NCI-H446 treated with DMSO at 0.1 percent for 48 hours (cell line): Measurements from ENCODE around the gene DCBLD2.

Experiments used
- DNase-seq: peaks from one replicate; lab custom pipeline; 2025; lab: John Stamatoyannopoulos, UW

The DCBLD2 gene

DNA sequence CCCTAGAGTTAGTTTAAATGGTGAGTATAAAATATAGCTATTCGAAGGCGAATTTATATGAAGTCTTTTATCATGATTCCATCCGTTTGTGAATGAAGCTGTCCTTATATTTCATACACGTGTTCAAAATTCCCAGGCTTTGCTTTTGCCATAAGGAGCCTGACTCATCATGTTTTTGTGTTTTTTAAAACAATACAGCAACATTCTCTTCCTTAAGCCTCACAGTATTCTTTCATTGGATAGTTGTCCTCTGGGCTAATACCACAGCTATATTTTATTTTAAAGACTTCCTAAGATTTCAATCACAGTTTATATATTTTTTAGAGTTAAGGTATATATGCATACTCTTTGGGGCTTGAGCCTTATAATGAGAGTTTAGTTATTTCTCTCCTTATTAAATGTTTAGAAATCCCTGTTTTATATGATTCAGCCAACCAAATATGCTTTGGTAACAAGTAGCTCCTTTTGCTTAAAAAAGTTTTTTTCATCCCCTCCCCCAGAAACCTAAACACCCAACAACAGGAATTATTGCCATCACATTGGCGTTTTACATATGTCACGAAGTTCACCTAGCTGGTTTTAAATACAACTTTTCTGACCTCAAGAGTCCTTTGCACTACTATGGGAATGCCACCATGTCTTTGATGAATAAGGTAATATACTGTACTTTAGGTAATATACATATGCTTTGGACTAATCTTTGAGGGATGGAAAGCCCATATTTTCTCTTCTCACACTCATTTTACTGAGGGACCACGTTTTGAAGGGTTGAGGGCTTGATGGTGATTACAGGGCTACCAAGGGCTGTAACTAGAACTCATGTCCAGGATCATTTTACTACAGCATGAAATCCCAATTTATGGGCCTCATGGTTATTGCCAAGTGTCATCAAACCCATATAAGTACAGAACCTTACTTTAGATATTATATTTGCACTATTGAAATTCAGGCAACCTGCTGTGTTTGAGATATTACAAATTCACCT is 109.9 kb downstream of the DCBLD2 start:
- no peak for DNase-seq

DNA sequence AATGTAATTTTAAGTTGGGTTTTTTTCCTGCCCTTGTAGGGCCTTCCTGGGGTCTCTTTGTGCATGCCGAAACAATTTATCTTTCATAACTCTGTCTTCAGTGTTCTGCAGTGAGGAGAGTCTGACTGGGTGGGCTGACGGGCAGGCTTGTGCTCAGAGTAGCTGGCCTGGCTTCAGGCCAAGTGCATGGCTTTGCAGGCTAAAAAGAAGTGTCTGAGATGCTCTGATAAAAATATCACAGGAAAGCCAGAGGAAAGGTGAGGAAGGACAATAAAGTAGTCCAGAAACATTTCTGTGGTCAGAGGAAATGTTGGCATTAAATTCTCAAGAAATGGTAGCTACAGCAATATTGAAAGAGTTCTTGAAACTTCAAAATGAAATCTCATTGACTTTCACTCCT is 112.8 kb downstream of the DCBLD2 start:
- no peak for DNase-seq

DNA sequence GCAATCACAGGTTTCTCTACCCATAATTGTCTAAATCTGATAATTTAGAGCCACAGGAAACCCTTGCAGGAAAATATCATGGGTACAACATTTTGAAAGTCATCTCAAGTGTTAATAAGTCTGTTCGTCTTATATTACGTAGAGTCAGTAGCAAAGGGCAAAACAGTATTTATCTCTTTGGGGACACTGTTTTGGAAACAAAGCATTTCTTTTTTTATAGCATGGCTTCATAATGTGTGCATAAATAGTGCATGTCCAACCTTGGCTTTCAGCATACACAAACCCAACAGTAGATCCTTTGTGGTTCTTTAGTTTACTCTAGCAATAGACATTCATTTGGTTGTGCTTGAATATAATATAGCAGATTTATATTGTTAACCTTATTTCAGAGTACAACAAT is 114.3 kb downstream of the DCBLD2 start:
- DNase-seq: no peak

DNA sequence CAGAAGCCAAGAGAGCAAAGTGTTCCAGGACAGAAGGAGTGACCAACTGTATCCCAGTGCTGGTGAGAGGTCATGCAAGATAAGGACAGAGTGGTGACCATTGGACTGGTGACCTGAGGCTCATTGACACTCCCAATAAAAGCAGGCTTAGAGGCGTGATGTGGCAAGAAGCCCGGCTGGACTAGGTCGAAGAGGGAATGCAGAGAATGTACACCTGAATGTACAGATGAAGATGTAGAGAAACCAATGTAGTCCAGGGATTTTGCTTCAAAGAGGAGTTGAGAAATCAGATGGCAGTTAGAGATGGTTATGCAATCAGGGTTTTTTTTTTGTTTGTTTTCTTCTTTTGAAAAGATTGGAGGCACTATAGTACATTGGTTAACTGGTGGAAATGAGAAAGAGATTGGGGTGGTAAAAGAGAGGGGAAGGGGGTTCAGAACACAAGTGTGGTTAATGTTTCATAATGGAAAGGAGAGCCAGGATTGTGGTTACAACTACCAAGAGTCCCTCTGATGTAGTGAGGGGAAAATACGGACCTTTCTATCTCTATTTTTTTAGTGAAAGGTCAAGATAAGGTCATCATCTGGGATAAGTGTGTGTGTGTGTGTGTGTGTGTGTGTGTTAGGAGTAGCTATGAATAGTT is 115.0 kb downstream of the DCBLD2 start:
- DNase-seq: no peak

DNA sequence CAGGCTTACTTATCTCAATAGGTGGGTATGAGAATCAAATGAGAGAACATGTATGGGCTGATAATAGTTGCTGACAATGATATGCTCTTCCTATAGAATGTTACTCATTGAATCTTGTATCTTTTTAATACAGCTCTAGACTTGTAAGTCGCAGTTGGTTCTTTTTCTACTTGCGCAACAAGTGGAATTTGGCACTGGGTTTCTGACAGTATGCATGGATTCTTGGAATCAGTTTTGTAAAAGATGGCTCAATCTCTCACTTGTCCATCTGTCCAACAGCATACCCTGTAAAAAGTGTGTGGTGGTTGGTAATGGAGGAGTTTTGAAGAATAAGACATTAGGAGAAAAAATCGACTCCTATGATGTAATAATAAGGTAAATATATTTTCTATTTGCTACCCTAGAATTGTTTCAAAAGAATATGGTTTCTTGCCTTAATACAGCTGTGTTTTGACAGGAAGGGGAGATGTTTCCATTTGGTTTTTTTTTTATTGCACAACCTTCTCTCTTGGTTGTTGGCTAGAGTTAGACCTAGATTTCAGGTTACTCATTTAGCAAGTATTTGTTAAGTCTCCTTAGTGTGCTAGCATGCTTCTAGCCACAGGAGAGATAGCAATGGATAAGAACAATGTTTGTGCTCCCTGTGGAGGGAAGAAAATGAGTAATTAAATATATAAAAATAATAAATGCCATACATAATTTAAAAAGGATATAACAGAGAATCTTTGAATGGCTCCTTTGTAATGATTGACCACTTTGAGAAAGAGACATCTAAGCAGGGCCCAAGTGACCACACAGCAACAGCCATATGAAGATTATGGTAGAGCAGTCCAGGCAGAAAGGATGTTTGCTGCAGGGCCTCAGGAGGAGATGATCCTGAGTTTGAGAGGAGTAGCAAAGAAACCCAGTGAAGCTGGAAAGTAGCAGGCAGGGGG is 116.6 kb downstream of the DCBLD2 start:
- DNase-seq: no peak

DNA sequence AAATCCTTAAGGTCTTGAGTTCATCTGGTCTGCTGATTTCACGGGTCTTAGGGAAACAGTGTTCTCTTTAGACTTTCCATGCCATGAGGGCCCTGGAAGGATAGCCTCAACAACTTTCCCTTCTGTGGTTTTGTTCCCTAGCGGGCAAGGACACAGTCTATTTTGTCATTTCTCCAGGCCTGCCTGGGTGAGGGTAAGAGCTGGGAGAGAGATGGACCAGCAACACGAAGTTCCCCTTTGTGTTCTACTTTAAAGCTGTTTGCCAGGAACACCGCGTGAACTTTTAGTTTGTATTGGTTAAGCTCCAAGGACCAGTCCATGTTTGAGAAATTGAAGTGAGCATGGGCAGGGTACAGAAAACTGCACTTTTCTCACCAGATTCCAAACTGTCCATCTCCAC is 117.5 kb downstream of the DCBLD2 start:
- no peak for DNase-seq

DNA sequence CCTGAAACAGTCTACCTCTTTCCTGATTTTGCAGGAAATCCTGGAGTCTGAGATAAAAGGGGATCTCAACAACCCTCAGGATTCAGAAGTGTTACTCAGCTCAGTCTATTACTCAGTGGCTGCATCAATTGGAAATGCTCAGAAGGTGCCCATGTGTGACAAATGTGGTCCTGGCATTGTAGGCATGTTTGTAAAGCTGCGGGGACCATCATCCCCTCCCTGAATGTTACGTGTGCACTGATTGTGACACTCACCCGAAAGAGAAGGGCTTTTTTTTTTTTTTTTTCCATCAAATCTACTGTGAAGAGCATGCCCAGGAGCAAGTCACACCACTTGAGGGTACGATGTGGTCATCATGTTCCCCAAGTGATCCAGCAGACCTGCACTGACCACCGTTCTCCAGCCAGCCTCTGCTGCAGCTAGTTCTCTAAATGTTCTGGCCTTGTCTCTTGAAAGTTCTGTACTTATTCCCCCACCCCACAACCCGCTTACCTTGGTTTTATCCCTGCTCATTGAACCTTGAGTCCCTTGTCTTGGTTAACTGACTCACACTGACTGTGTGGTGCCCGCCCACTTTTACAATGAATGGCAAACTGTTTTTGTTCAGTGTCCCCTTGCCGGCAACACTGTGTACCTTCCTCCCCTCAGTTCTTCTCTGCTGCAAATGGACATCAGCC is 118.5 kb downstream of the DCBLD2 start:
- no peak for DNase-seq

DNA sequence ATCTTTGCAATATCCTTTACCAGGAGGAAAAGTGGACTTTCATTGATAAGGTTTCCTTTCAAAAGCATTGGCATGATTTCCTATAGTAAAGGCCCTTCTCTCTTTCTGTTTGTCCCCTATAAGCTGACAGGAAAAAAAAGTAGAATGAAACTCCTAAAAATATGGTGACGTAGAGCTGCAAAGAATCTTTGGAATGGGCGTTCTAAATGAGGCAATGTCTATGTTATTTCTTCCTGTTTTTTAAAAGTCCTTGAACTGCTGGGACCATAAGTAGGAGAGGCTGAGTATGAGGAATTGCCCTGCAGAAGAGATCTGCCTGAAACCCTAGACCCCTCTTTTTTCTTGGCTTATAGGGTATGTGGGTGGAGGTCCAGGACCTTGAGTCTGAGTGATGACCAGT is 121.2 kb downstream of the DCBLD2 start:
- no peak for DNase-seq

DNA sequence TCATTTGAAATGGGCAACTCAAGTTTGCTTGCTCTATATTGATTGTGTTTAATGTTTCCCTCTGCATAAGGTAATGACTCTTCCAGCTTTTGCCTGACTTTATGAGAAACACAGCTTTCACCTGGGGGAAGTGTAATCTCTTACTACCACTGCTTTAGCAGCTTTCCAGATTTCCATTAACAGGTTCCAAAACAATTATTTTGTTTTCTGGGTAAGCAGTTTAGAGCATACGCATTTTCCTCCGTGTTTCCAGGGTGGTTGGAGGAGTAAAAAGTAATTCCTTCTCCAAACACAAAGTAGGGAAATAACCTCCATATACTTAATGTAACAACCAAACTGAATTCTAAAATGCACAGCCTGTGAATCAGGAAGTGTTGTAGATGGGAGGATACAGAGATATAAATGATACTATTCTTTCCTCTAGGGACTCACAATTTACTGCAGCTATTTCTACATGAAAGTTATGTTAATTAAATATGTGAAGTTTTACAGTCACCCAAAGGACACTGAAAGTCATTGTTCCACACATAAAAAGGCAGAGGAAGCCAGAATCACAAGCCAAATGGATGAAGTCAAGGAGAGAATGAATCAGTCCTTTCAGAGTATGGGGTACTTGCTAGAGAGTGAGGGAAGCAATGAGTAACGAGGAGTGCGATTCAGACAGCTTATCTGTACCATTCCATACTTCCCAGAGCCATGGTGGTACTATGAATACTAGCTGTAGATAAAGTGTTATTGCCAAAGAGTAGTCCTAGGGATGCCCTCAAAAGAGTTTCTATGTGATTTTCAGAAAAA is 121.8 kb downstream of the DCBLD2 start:
- DNase-seq: no peak

DNA sequence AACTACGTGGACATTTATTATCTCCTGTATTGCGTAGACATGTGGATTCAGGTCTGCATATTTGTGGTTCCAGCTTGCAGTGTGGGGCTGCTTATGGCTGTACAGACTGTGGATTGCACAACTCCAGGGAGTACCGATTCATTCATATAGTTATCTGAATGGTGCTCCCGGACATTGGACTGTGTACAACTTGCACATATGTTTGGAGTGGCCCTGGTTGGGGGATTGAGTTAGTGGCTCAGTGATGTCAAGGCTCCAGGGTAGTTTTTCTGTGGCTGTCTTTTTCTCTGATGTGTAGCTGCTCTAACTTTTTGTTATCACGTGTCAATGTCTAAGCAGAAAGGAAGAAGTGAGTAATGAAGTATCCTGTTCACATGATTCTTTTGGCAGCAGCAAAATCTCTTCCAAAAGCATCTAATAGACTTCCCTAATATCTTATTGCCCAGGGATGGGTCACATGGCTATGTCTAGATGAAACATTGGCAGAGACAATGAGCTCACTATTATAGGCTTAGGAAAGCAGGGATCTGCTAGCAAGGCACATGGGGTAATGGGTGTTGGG is 122.6 kb downstream of the DCBLD2 start:
- no peak for DNase-seq

DNA sequence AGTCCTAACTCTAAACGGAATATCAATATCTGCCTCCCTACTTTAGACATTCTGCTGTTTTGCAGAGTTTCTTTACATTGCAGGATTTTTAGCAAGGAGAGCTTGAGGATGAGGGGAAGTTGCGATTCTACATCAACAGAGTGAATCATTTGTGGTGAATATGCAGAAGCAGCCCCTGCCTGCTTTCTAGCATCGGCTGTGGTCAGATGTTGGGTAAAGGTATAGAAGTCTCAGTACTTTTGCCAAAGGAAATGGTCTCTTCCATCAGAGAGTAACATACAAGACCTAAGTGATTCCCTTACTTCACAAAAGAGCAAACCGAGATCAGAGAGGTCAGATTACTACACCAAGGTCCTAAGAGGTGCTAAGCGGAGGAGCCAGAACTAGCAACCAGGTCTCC is 123.1 kb downstream of the DCBLD2 start:
- DNase-seq: no peak

DNA sequence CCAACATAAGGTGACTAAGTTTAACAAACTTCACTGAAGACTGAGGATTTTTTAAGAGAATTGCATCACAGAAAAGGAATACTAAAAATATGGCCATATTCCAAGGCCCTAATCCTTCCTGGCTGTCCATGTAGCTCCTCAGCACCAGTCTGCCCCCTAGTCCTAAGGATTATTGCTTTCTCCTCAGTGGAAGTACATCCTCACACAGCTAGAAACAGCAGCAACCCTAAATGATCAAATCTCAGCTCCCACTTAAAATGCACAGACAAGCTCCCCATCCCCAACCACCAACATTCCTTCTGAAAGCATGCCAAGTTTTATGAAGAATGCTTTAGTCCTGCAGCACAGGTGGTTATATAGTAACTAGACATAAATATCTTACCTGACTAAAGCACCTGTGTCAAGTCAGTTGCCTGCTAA is 123.7 kb downstream of the DCBLD2 start:
- no peak for DNase-seq

DNA sequence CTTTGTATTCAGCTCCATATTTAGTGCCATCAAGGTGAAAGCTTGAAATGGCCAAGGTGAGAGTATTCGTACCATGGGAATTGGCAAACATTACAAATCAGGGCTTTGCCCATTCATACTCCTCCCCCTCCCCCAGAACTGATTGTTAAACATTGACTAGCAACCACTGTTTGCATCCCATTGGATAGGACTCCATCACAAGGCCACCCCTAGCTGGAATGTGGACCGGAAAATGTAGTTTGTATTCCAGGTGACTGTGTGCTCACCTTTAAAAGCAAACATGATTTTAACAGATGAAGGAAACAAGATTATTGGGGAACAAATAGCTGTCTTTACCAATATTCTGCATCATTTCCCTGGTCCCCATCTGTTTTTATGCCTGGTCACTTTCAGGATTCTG is 124.2 kb downstream of the DCBLD2 start:
- no peak for DNase-seq

DNA sequence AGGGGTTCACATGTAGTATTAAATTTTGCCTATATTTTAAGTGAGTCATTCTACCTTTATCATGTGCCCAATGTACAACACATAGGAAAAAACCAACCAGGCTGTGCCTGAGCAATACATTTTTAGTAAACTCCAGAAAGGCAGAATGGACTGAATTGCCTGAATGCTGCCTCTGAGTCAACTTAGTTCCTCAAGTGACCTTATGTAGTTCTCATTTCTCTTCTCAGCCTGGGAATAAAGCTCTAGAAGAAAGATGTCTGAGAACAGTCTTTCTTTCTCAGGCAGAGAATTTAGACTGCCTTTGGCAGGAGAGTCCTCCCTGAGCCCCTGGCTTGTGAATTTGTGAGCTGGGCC is 125.4 kb downstream of the DCBLD2 start:
- no peak for DNase-seq

DNA sequence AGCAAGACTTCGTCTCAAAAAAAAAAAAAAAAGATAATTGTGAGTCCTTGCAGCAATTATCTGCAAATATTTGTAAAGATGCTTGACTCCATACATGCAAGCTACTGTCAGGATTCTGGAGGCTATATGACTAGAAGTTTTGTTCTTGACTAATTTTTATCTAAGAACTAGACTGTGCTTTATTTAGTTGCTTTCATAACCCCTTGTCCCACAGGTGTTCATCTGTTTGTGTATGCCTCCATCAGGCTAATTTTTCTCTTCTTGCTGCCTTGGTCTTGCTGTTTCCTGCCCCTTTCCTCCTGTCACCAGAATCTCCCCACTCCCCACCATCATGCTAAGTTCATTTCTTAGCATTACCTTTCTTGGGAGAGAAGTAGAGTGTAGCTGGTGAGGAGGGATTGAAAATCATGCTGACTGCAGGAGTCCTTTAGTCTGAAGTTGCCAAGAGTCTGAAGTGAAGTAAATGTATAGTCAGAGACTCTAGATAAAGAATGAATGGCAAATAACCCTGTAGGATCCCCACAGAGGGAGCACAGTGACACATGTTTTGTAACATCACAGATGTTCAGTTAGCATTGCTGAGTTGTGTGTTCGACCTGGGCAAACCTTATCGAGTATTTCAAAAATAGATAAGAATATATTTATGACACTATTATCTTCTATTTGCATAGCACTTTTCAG is 125.9 kb downstream of the DCBLD2 start:
- DNase-seq: no peak

DNA sequence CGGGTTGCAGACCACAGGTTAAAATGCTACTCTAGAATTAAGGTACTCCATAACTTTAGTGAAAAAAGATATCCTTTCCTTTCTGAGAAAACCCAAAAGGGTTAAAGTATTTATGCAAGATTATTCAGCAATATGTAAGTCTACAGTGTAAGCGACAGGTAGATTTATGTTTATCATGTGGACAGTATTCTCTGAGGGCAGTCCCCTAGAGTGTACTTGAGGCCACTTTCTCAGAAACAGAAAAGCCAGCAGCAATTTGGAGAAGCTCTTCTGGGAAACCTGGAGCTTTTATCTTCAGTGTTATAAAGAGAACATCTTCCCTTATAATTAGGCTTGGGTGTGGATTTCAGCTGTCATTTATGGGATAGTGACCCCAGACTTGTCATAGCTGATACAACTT is 129.5 kb downstream of the DCBLD2 start:
- no peak for DNase-seq

DNA sequence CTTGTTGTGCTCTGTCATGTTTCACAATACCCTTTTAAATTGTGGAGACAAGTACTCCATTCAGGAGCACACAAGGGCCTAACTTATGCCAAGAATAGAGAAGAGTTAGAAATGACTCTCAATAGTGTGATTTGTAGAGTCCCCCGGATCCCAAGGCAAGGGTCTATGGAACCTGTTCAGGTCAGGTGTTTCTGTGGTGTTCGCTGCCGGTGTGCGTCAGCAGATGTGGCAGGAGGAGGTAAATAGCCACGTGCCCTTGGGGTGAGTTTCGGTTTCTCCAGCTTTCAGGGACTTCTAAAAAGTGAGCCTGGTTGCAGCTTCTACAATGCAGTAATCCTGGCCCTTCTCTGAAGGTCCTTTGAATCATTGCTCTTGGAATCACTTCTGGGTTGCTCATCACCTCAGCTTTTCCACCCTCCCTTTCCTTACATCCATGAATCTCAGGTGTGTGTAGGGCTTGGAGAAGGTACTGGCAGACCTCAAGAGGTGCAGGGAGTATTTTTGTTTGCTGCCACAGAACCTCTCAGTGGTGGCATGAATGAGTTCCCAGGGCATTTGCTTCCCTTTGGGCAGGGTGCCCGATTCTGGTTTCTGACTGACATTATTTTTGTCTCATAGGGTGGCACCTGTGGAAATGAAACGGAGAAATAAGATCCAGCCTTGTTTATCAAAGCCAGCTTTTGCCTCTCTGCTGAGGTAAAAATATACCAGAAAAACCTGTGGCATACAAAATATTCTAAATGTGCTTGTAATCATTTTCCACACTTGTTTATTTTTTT is 131.0 kb downstream of the DCBLD2 start:
- no peak for DNase-seq

DNA sequence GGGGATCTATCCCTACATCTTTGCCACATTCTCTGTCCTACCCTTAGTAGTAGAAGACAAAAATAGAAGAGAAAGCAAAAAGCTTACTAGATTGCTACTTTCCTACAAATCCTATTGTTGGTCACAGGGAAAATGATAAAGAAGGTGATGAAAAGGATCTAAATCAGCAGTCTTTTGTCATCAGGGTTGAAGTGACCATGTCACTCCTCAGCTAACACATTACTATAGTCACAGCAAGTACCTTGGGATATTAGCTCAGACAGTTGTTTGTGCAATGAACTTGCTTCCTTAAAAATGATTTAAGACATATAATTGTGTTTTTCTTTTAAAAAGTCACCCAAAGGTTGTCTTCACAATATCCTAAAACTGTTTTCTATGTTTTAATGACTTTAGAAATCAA is 132.0 kb downstream of the DCBLD2 start:
- no peak for DNase-seq

DNA sequence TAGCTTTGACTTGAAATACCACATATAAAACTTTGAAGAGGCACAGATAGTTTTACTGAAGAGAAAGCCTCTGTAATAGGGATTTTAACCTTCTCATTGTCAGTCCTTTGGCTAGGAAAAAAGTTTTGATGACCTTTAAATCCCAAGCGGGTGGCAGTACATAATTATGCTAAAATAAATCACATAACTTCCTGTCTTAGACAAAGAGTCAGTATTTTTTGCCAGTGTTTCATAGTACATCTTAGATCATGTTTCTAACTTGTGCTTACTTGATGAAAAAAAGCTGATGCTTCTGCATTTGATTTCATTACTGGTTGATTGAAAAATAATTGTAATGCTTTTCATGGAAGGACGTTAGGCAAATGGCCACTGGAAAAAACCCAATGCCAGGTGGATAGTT is 132.5 kb downstream of the DCBLD2 start:
- no peak for DNase-seq
